ENCODE data around the gene B3GNT5. TPM values are rescaled to one million over a fixed set of nuclear protein-coding genes. Genes with fewer than 3 reads are reported as not detected.
A peak's percentile ranks its signal among the peaks of the same experiment; 100 is the strongest.

Gene B3GNT5
- total RNA-seq, 1 donor from 2014 or later, result 19.9 TPM

- DNase-seq (ENCODE audit: low spot score), result no peak
- H3K9me3 Mint-ChIP-seq (ENCODE audit: low read depth), result no peaks in the 10 kb centered on the region
- H3K4me1 Mint-ChIP-seq (ENCODE audit: low read depth), result peaks cover 42% of the 10 kb centered on the region
- no peak overlapping the region for H3K4me3 Mint-ChIP-seq (ENCODE audit: unreplicated experiment)
- TF ChIP-seq CTCF (IDR thresholded peaks at IDR 0.05), result no peak
- H3K36me3 Mint-ChIP-seq (ENCODE audit: low read depth), result no peaks in the 10 kb centered on the region
- H3K27ac Mint-ChIP-seq (ENCODE audit: unreplicated experiment), result no peak overlapping the region
- H3K27me3 Mint-ChIP-seq (ENCODE audit: low read depth), result no peaks in the 10 kb centered on the region
Observed at GRCh38 chr3:183283886-183284285, 30.8 kb downstream of the B3GNT5 start.

GRCh38 chr3:183284570-183284969 is 31.5 kb downstream of the B3GNT5 start:
- Mint-ChIP-seq H3K36me3 (ENCODE audit: low read depth) (no peaks in the 10 kb centered on the region), H3K9me3 (ENCODE audit: low read depth) (no peaks in the 10 kb centered on the region), H3K27me3 (ENCODE audit: low read depth) (no peaks in the 10 kb centered on the region), H3K4me1 (ENCODE audit: low read depth) (peaks cover 45% of the 10 kb centered on the region), H3K4me3 (ENCODE audit: unreplicated experiment) (no peak overlapping the region), H3K27ac (ENCODE audit: unreplicated experiment) (no peak overlapping the region)
- TF ChIP-seq CTCF (IDR thresholded peaks at IDR 0.05), result no peak
- DNase-seq (ENCODE audit: low spot score), result no peak

GRCh38 chr3:183285318-183285717 is 32.3 kb downstream of the B3GNT5 start:
- Mint-ChIP-seq H3K9me3 (ENCODE audit: low read depth) (no peaks in the 10 kb centered on the region), H3K4me3 (ENCODE audit: unreplicated experiment) (no peak overlapping the region), H3K4me1 (ENCODE audit: low read depth) (peaks cover 48% of the 10 kb centered on the region), H3K27me3 (ENCODE audit: low read depth) (no peaks in the 10 kb centered on the region), H3K36me3 (ENCODE audit: low read depth) (no peaks in the 10 kb centered on the region), H3K27ac (ENCODE audit: unreplicated experiment) (peak overlapping the region; percentile 95)
- no peak for TF ChIP-seq CTCF (IDR thresholded peaks at IDR 0.05)
- DNase-seq (ENCODE audit: low spot score), result no peak

- DNase-seq (ENCODE audit: low spot score), result no peak
- no peaks in the 10 kb centered on the region for H3K36me3 Mint-ChIP-seq (ENCODE audit: low read depth)
- H3K4me1 Mint-ChIP-seq (ENCODE audit: low read depth), result peaks cover 50% of the 10 kb centered on the region
- no peak for TF ChIP-seq CTCF (IDR thresholded peaks at IDR 0.05)
- H3K27me3 Mint-ChIP-seq (ENCODE audit: low read depth), result no peaks in the 10 kb centered on the region
- peak overlapping the region; percentile 31 for H3K4me3 Mint-ChIP-seq (ENCODE audit: unreplicated experiment)
- H3K27ac Mint-ChIP-seq (ENCODE audit: unreplicated experiment), result peak overlapping the region; percentile 95
- no peaks in the 10 kb centered on the region for H3K9me3 Mint-ChIP-seq (ENCODE audit: low read depth)
Observed at GRCh38 chr3:183285828-183286457, 32.9 kb downstream of the B3GNT5 start.

- Mint-ChIP-seq H3K4me1 (ENCODE audit: low read depth) (peaks cover 53% of the 10 kb centered on the region), H3K27ac (ENCODE audit: unreplicated experiment) (peak overlapping the region; percentile 95), H3K4me3 (ENCODE audit: unreplicated experiment) (peak overlapping the region; percentile 41), H3K9me3 (ENCODE audit: low read depth) (no peaks in the 10 kb centered on the region), H3K27me3 (ENCODE audit: low read depth) (no peaks in the 10 kb centered on the region), H3K36me3 (ENCODE audit: low read depth) (no peaks in the 10 kb centered on the region)
- DNase-seq (ENCODE audit: low spot score), result no peak
- TF ChIP-seq CTCF (IDR thresholded peaks at IDR 0.05), result no peak
Observed at GRCh38 chr3:183287301-183287971, 34.4 kb downstream of the B3GNT5 start.
